ENCODE measurements around the gene PTPN6. TPM values are rescaled to one million over a fixed set of nuclear protein-coding genes. Genes with fewer than 3 reads are reported as not detected.

The PTPN6 gene
- total and polyA plus RNA-seq, 2 of the 8 experiments (the other 6 are each of a cell fraction or from before 2014, with no cell fraction given) = 16.3 to 28.4 TPM

DNA sequence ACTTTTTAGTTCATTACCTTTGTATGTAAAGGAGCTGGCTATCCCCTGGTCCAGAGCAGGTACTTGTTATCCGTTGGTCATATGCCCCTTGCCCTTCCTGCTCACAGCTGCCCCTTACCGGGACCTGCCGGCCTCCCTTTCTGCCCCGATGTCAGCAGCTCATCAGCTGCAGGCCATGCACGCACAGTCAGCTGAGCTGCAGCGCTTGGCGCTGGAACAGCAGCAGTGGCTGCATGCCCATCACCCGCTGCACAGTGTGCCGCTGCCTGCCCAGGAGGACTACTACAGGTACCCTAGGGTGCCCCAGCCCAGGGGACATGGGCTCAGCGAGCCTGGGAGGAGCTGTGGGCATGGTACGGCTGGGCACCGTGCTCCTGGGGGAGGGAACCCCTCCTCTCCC lies 9.9 kb upstream of the PTPN6 start (continued):
- no peak for TF ChIP-seq KDM1A (IDR thresholded peaks at IDR 0.05; ENCODE audit: borderline replicate concordance, low read length)
